ENCODE results near the gene TMEM182. TPM values are rescaled to one million over a fixed set of nuclear protein-coding genes. Genes with fewer than 3 reads are reported as not detected.

TMEM182 gene
- total RNA-seq, 2 donors from 2014 or later = 75.4 to 212 TPM

- no peak overlapping the region for H3K27ac ChIP-seq
- no peak overlapping the region for H3K4me3 ChIP-seq
- peaks cover 0 to 5% of the 10 kb centered on the region in 2 donors for H3K4me1 ChIP-seq
- H3K9me3 ChIP-seq = no peaks in the 10 kb centered on the region
- TF ChIP-seq, protein P1, sequence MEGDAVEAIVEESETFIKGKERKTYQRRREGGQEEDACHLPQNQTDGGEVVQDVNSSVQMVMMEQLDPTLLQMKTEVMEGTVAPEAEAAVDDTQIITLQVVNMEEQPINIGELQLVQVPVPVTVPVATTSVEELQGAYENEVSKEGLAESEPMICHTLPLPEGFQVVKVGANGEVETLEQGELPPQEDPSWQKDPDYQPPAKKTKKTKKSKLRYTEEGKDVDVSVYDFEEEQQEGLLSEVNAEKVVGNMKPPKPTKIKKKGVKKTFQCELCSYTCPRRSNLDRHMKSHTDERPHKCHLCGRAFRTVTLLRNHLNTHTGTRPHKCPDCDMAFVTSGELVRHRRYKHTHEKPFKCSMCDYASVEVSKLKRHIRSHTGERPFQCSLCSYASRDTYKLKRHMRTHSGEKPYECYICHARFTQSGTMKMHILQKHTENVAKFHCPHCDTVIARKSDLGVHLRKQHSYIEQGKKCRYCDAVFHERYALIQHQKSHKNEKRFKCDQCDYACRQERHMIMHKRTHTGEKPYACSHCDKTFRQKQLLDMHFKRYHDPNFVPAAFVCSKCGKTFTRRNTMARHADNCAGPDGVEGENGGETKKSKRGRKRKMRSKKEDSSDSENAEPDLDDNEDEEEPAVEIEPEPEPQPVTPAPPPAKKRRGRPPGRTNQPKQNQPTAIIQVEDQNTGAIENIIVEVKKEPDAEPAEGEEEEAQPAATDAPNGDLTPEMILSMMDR (IDR thresholded peaks at IDR 0.05) = no peak
- H3K36me3 ChIP-seq = no peaks in the 10 kb centered on the region
- no peak for DNase-seq (ENCODE audit: low spot score)
- H3K27me3 ChIP-seq = no peaks in the 10 kb centered on the region
Measured at GRCh38 chr2:102852867-102853266, 91.0 kb downstream of the TMEM182 start.

Other genes with a start within 250 kb of the TMEM182 start
- under 1 TPM in 1 of 2 donors, not detected in 1; 0.22 TPM for gene SLC9A2, start 142.5 kb upstream of the TMEM182 start, total RNA-seq

Measured in right atrium auricular region (tissue), 2 donors.